ENCODE data around the gene DHRS12.

The DHRS12 gene

DNA sequence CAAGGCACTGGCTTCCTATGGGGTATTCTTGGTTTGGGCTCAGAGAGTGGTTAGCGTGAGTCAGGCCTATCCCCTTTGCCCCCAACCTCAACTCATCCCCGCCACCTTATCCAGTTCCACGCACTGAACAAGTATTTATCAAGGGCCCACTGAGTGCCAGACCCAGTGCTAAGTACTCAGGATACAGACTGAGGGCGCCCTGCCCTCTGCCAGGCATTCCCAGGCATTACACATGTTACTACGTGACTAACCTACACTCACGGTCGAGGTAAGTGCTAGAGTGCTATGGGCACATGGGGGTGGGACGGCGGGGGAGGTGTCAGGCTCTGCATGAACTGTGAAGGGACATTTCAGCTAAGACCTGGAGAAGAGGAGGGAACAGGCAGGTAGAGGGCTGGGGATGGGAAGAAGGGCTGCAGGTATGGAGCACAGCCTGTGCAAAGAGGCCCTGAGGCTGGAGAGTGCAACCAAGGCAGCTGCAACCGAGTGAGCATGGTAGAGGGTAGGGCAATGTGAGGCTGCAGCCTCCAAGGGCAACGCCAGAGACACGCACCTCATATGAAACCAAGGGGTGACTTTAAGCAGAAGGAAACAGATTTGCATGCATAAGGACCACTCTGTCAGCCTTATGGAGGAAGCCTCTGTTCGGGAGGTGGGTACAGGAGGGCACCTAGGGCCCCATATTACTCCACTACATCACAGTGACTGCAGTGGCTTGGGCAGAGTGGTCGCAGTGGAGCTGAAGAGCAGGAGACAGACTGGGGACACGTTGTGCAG, 22.5 kb downstream of the DHRS12 start:
- no peak for DNase-seq (ENCODE audit: low read depth)

DNA sequence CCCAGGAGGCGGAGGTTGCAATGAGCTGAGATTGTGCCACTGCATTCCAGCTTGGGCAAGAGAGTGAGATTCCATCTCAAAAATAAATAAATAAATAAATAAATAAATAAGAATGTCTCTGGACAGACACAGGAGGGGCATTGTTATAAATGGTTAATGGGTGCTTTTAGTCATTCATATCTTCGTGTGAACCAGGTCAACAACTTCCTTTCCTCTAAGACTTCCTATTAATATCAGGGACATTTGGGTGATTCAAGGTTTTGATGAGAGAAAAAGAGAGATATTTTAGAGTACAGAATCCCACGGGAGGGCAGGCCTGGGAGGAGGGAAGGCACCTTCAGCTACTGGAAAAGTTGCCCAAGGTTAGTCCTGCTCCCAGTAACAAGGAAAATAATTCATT, 23.9 kb downstream of the DHRS12 start:
- no peak for DNase-seq (ENCODE audit: low read depth)

DNA sequence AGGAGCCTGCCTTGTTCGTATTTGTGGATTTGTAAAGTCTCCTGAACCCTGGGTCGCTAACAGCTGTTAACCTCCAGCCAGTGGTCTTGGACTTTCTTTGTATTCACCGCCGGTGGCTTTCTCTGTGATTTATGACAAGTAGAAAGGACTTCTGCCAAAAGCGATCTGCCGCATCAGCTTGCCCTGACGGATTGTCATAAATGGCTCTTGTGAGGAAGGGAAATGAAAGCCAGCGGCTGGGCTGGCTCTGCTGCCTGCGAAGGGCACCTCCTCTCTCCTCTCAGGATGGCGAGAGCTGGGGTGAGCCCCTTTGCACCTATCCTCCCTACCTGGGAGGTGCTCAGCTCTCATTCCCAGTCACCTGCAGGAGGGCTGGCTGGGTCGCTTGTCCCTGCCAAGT, 25.6 kb downstream of the DHRS12 start:
- no peak for DNase-seq (ENCODE audit: low read depth)

DNA sequence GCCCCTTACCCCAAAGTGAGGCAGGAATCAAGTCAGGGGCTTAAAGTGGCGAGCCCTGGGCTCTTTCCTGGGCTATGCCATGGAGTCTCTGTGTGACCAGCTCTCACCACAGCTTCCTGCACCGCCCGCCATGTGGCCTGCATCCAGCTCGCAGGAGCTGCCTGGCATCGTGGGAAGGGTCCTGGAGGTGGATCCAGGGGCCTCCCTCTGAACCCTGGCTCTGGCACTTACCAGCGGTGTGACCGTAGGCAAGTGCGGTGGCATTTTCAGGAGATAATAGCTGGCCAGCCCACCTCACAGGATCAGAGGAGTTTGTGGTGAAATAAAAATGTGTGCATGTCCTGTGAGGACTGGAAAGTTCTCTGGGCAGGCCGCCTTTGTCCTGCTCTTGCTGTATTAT, 26.0 kb downstream of the DHRS12 start:
- no peak for DNase-seq (ENCODE audit: low read depth)

DNA sequence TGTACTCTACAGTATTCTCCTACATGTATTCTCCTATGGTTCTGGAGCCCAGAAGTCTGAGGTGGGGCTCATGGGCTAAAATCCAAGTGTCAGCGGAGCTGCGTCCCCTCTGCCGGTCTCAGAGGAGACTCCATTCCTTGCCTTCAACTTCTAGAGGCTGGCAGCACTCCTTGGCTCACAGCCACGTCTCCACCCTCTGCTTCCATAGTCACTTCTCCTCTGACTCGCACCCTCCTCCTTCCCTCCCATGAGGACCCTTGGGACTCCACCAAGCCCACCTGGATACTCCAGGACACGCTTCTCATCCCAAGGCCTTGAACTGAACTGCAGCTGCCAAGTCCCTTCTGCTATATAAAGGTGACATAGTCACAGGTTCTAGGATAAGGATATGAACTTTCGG, 27.8 kb downstream of the DHRS12 start:
- no peak for DNase-seq (ENCODE audit: low read depth)

DNA sequence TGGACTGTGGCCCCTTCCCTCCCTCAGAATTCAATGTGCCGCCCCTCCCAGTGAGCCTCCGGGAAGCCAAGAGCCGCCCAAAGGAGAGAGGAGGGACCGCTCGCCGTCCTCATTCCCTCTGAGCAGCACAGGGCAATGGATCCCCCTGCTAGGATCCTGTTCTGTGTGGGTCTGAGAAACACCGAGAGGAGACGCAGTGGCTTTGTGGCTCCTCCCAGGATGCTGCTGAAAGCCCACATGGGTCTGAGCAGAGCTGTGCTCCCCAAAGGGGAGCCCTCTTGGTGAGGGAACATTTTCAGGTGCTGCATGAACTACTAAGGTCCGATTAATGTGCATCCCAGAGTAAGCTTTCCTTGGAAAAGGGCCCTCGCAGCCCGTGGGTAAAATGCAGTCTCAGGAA, 30.4 kb downstream of the DHRS12 start:
- no peak for DNase-seq (ENCODE audit: low read depth)

DNA sequence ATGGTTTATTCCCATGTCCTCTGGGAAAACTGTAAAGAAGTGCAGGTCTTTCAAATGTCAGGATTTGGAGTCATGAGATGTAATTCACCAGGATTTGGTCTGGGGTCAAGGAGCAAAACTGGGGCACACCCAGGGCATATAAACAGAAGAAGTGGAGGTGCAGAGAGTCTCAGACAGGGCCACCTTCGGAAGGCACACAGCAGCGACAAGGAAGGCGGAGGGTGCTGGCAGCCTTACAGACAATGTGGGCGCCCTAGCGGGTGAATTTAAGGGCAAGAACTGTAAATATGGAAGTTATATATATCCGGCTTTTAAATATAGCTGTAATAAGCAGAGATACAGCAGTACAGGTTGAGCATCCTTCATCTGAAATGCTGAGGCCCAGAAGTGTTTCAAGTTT, 31.2 kb downstream of the DHRS12 start:
- DNase-seq (ENCODE audit: low read depth): no peak

DNA sequence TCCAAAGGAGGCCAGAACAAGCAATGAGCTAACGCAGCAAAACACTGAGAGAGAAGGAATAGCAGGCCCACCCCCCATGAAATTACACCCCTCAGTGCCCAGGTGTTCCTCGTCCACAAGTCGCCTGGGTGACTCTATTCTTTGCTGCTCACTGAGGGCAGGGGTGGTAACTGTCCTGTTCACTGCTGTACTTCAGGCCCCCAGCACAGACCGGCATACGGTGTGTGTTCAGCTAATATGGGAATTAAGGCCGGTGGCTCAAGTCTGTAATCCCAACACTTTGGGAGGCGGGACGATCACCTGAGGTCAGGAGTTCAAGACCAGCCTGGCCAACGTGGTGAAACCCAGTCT, 31.9 kb downstream of the DHRS12 start:
- no peak for DNase-seq (ENCODE audit: low read depth)

DNA sequence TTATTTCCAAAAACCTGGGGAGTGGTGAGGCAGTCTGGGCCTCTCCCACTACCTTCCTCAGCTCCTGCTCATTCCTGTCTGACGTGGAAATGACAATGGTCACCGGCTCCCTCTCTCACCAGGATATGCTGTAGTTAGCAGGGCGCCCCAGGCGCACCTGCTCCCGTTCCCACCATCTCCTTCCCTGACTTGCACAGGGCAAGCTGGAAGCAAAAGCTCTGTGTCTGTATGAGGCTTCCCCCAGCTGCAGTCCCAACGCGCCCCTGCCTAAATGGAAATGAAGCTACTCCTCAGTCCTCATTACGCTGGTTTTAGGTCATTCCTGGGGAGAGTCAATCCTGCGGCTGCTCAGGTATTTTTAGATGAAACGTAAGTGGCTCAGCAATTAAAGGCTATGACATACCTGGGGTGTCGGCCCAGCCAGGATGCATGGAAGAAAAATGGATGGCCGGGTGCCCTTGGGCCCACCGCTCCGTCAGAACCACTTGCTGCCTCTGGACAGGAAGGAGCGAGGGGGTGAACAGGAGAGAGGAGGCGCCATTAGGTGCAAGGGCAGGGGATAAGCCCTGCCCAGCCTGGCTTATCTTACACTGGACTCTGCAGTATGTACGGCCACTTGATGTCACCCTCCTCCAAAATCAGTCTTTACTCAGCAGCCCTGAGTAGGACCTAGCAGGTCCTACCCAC, 32.4 kb downstream of the DHRS12 start:
- DNase-seq (ENCODE audit: low read depth): no peak

DNA sequence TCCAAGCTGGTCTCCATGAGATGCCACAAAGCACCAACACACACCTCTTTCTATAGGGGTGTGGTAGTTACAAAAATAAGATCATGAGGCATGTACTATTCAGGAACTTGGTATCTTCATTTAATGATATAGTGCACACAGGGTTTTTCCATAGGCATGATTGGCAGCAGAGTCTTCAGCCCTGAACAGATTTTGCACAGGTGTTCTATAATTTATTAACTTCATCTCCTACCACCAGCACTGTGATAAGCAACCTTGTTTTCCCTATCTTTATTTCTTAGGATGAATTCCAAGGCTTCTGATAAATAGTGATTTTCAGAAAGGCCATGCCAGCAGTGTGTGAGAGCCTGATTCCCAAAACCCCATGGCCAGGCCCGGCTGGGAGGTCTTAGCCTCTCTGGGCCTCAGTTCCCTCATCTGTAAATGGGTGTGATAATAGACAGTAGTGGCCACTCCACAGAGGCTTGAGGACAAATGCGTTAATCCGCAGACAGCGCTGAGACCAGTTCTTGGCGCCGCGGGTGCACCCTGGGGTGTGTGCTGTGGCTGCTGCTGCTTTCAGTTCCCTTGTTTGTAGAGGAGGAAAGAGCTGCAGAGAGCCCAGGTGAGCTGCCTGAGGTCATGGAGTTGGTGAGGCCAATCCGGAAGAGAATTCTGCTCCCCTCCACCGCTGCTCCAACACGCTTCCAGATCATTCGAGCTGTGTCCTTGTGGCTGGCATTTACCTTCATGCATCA, 33.1 kb downstream of the DHRS12 start:
- DNase-seq (ENCODE audit: low read depth): no peak

DNA sequence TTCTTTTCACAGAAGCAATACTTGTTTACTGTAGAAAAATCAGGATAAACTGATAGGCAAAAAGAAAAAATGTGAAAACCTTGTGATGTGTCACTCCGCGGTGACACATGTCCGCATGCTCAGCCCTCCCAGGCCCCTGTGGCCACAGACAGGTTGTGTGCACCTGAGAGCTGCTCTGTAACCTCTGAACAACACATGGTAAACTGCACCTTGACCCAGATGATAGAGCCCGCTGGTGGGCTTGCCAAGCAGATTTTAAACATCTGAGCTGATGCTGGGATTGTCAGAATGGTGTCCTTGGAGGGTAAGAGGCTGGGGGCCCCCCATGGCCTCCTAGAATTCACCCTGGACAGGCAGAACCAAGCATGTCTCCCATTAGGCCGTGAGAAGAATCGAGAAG, 33.8 kb downstream of the DHRS12 start:
- no peak for DNase-seq (ENCODE audit: low read depth)

DNA sequence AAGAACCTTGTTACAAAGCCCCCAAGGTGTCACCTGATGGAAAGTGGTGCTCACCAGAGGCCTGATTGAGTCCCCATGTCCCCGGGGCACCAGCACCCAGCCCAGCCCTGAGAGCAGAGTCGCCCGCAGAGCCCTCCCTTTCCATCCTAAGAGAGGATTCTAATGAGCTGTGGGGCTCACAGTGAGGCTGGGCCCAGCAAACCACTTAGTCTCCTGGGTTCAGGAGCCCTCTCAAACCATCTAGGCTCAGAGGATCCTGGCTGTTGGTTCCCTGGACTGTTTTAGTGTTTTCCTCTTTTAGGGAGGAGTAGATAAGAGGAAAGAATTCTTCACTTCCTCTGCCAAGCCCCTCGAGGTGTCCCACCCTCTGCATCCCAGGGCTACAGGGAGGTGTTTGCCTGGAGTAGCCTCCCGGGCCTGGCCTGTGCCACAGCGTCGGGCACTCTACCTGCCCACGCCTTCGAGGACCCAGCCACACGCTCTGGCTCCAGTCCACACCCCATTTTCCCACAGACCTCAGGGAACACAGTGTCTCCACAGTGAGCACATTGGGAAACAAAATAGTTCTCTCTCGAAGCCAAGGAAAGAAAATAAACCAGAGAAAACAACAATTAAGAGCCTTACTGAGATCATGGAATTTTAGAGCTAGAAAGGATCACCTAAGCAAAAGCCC, 34.4 kb downstream of the DHRS12 start:
- no peak for DNase-seq (ENCODE audit: low read depth)

DNA sequence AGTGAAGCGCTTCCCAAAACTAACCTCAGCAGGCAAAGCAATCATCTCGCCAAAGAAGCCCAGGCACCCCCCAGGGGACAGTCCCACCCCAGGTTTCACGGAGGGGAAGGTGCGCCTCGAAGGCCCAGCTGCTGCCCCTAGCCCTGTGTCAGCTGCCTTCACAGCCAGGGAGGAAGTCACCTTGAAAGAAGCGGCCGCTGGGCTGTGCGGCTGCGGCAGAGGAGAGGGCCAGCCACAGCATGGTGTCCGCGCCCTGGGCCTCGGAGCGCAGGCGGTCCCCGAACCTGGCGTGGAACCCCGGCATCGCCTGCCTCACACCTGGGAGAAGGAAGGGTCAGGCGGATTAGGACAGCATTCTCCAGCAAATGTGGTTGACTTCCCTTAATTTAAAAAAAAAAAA, 35.0 kb downstream of the DHRS12 start:
- DNase-seq (ENCODE audit: low read depth): no peak

DNA sequence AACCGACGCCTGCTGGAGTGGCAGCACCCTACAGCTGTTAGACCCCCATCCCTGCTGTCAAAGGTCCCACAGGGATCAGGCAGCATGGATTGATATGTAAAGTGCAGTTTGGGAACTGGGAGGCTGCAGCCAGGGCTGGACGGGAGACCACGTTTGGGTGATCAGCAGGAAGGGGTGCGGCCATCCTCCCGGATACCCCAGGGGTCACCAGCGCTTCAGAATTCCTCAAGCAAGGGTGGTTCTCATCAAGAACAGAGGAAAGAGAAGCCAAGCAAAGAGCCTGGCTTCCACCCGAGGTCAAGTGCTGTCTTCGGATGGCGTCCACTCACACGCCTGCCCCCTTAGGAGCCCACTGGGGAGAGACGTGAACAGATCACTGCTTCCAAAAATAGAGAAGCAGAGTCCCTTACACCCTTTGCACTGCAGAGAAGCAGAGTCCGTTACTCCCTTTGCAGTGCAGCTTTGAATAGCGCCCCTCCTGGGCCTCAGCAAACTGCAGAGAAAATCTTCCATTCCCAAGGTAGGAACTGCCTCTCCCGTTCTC, 35.5 kb downstream of the DHRS12 start:
- DNase-seq (ENCODE audit: low read depth): no peak

DNA sequence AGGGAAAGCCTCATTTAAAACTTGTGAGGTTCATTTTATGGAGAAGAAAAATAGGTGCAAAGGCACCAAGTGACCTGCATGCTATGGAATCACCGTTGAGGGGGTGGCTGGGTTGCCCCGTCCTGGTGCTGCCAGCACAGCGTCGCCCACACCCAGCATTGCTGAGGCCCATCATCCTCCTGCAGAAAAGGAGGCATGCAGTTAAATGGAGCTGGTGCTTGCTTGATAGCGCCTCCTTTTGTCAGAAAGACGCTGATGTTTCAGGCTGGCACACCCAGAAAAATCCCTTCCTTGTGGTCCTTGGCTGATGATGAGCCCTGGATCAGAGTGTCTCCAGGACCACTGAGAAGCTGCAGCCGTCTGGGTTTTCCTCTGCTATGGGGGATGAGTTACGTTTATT, 36.9 kb downstream of the DHRS12 start:
- no peak for DNase-seq (ENCODE audit: low read depth)

DNA sequence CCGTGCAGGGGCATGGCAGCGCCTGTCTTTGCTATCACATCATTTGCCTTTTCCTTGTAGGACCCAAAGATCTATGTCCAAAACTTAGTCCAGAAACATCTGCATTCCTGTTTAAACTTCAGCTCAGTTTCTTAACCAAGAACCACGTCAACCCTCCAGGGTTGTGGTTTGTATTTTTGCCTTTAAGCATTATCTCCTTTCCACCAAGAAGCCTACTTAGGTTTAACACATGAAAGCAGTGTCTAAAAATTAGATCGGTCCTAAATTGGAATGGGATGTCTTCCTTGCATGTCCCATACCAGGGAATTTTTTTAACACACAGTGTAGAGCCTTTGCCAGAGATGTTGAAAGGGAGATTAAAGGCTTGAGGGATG, 38.8 kb downstream of the DHRS12 start:
- DNase-seq (ENCODE audit: low read depth): no peak

DNA sequence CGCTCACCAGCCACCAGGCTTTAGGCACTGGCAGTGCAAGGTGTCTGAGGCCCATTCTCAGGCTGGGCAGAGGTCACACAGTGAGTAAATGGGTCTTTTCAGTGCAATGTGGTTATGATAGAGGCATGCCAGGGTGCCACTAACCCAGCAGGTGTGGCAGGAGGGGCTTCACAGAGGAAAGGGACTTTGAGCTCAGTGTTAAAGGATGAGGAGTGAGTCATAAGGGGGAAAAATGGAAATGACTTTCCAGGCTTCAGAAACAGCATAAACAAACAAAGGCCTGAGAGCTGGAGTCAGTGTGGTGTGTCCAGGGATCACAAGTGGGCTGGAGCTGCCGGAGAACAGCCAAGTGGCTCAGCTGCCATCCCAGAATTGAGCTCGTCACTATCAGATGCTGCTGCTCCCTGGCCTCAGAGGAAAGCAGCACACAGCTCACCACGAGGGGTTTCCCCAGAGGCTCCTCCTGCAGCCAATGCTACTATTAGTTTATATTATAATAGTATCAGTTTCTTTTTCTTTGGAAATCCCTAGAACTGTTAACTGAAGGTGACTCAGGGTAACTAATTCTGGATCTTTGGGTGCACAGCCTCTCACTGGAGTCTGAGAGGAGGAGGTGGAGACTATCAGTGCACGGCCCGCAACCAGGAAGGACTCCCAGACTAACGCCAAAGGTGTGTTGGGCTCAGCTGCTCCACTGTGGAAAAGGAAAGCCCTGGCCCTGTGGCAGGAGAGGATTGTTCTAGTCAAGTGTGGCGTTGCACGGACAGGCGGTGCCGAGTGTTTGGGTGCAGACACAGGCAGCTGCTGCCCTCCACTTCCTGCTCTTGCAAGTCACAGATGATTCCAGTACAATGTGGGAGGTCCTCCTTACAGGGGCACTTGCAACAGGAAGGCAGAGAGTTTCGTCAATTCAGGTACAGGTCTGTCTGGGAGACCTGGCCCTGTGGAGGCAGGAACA, 39.5 kb downstream of the DHRS12 start:
- DNase-seq (ENCODE audit: low read depth): peak; percentile 30

DNA sequence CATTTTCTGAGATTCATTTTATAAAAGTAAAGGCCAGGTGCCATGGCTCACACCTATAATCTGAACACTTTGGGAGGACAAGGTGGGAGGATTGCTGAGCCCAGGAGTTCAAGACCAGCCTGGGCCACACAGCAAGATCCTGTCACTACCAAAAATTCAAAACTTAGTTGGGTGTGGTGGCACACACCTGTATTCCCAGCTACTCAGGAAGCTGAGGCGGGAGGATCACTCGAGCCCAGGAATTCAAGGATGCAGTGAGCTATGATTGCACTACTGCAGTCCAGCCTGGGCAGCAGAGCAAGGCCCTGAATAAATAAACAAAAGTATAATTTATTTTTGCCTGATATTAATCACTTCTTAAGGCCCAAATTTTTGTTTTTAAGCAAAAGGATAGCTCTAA, 40.5 kb downstream of the DHRS12 start:
- DNase-seq (ENCODE audit: low read depth): no peak

DNA sequence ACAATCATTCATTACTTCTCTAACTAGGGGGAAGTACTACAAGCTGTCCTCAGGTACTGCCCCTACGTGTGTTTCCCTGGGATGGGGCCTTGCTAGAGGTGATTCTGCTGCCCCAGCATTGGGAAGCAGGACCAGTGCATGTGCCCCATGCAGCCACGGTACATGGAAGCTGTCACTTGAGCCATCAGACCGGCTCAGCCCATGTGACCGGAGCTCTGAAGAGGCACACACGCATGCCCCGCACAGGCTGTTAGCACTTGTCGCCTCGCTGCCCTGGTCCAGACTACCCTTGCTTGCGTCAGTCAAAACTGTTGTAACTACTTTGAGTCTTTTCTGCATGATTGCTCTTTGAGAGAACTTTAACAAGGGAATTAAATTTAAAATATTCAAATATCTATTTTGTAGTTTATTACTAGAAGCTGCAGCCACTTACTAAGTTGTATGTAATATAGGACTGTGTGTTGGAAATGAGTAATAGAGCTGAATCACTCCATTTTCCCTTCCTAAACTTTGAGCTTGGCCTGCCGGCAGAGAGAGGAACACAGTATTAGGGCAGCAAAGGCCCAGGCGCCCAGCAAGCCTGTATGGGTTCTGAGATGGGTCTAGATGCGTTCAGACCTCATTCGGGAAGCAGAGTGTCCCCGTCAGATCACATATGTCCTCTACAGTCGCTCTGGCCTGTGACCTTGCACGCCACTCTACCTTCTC, 42.2 kb downstream of the DHRS12 start:
- no peak for DNase-seq (ENCODE audit: low read depth)

DNA sequence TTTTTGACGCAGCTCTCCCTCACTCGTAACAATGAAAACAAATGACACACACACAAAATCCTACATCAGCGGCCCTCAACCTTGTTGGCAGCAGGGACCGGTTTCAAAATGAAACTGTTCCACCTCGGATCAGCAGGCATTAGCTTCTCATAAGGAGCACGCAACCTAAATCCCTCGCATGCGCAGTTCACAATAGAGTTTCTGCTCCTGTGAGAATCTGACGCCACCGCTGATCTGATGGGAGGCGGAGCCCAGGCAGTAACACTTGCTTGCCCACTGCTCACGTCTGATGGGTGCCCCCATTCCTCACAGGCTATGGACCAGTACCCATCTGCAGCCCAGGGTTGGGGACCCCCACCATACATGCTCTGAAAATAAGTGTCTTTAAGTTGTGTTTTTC, 43.4 kb downstream of the DHRS12 start:
- DNase-seq (ENCODE audit: low read depth): no peak

DNA sequence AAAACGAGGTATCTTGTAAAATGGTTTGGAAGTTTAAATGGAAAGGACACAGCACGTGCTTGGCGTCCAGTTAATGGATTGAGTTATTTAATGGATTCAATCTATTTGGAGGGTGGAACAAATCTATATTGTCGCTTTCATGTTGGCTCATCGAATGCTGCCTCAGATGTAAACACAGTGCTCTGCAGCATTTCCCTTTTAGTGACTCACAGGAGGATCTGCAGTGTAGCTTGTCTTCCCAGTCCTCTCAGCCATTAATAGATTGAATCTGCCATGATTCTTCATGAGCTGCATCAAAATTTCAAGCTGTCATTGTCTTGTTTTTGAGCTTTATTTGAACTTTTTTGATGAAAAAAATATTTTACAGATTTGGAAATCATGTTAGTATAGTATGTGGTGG, 44.7 kb downstream of the DHRS12 start:
- DNase-seq (ENCODE audit: low read depth): no peak
